HUES64 (cell line): Measurements from ENCODE around the gene RSPH6A.
"Not testable (repeated sequence)": the region's sequence is repeated elsewhere in the genome, so short reads cannot be mapped to it uniquely, and the experiment has no call there.

Source experiments
- H3K27ac ChIP-seq: 2 replicates; pipeline ENCODE4 v1.7.0; 2013; ENCODE audit warnings: low read depth, low read length, inconsistent platforms
- H3K27me3 ChIP-seq: 2 replicates; pipeline ENCODE4 v1.6.1; 2013; ENCODE audit warnings: mild to moderate bottlenecking, low read length; ENCODE audit not compliant: insufficient read depth
- H3K36me3 ChIP-seq: 2 replicates; pipeline ENCODE4 v1.6.1; 2013; ENCODE audit warnings: mild to moderate bottlenecking, low read length; ENCODE audit not compliant: insufficient read depth
- H3K4me1 ChIP-seq: 2 replicates; pipeline ENCODE4 v1.6.1; 2013; ENCODE audit warnings: mild to moderate bottlenecking, low read length, moderate library complexity; ENCODE audit not compliant: insufficient read depth
- H3K4me3 ChIP-seq: 2 replicates; pipeline ENCODE4 v1.5.1; 2013; ENCODE audit warnings: mild to moderate bottlenecking, low read length, moderate library complexity
- H3K9ac ChIP-seq: 2 replicates; pipeline ENCODE4 v1.6.1; 2013; ENCODE audit warnings: mild to moderate bottlenecking, low read depth, low read length
- H3K9me3 ChIP-seq: 2 replicates; pipeline ENCODE4 v1.6.1; 2013; ENCODE audit warnings: low read depth, low read length; ENCODE audit not compliant: insufficient read depth
- WGBS: fragments of 150-250, 120-280 bp; methylation state at CpG from one replicate; pipeline ENCODE4 v1.1.7; 2013; ENCODE audit warnings: missing lambda C conversion rate; 5-methylcytosine and 5-hydroxymethylcytosine counted together

RSPH6A gene

GRCh38 chr19:45799541-45799940, 15.6 kb downstream of the RSPH6A start:
- H3K27me3 ChIP-seq, H3K9me3 ChIP-seq, H3K27ac ChIP-seq, H3K4me1 ChIP-seq, H3K36me3 ChIP-seq, H3K4me3 ChIP-seq, H3K9ac ChIP-seq: not testable (repeated sequence)
- WGBS = 91% methylated on average over 5 of the region's 5 CpGs

GRCh38 chr19:45798995-45799517, 16.1 kb downstream of the RSPH6A start:
- WGBS = 22% methylated on average over 9 of the region's 10 CpGs
- Histone ChIP-seq H3K9me3 (no peaks in the 10 kb centered on the region), H3K36me3 (no peaks in the 10 kb centered on the region), H3K27ac (no peak overlapping the region), H3K27me3 (no peaks in the 10 kb centered on the region), H3K4me1 (no peaks in the 10 kb centered on the region), H3K9ac (no peak overlapping the region), H3K4me3 (no peak overlapping the region)

- Histone ChIP-seq H3K9me3 (no peaks in the 10 kb centered on the region), H3K27me3 (no peaks in the 10 kb centered on the region), H3K27ac (no peak overlapping the region), H3K4me3 (no peak overlapping the region), H3K36me3 (peaks cover 6% of the 10 kb centered on the region), H3K9ac (no peak overlapping the region), H3K4me1 (no peaks in the 10 kb centered on the region; the same call in 1 of the 2 replicates)
- 89% methylated on average over 2 of the region's 2 CpGs for WGBS
These were observed 20.5 kb downstream of the RSPH6A start for GRCh38 chr19:45794627-45795026.

GRCh38 chr19:45793876-45794275, 21.2 kb downstream of the RSPH6A start:
- no peaks in the 10 kb centered on the region; the same call in 1 of the 2 replicates for H3K4me1 ChIP-seq
- H3K9me3 ChIP-seq = no peaks in the 10 kb centered on the region
- H3K27me3 ChIP-seq = no peaks in the 10 kb centered on the region
- H3K9ac ChIP-seq = no peak overlapping the region
- H3K27ac ChIP-seq = no peak overlapping the region
- H3K36me3 ChIP-seq = peaks cover 13% of the 10 kb centered on the region
- no peak overlapping the region for H3K4me3 ChIP-seq
- WGBS = 60% methylated on average over 6 of the region's 6 CpGs

DNA sequence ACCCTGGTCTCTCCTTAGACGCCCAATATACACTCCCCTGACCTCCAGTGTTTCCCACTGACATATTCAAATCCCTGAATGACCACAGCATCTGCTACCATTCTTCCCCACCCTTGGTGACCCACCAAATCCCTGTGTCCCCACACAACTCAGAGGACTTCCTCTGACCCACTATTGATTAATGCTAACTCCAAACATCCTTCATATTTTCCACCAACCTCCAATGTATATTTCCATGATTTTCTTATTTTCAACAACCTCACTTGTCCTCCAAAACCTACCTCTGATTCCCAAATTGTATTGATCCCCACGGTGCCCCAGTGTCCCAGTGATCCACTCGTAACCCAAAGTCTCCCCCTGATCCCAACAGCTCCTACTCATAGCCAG, 21.9 kb downstream of the RSPH6A start:
- H3K4me1 ChIP-seq = no peaks in the 10 kb centered on the region; the same call in 1 of the 2 replicates
- H3K4me3 ChIP-seq = peak overlapping the region; percentile 2; the same call in 1 of the 2 replicates
- WGBS = 53% methylated on average over 3 of the region's 3 CpGs
- no peak overlapping the region for H3K27ac ChIP-seq
- no peaks in the 10 kb centered on the region for H3K9me3 ChIP-seq
- no peaks in the 10 kb centered on the region for H3K27me3 ChIP-seq
- H3K36me3 ChIP-seq = peaks cover 20% of the 10 kb centered on the region
- no peak overlapping the region for H3K9ac ChIP-seq

GRCh38 chr19:45792470-45793177, 22.5 kb downstream of the RSPH6A start, which contains the start of gene DMWD:
DMWD (minus strand) TSS chr19:45792845; CDS start chr19:45792756, 89 bp downstream.
- H3K9me3 ChIP-seq = no peaks in the 10 kb centered on the region

DNA sequence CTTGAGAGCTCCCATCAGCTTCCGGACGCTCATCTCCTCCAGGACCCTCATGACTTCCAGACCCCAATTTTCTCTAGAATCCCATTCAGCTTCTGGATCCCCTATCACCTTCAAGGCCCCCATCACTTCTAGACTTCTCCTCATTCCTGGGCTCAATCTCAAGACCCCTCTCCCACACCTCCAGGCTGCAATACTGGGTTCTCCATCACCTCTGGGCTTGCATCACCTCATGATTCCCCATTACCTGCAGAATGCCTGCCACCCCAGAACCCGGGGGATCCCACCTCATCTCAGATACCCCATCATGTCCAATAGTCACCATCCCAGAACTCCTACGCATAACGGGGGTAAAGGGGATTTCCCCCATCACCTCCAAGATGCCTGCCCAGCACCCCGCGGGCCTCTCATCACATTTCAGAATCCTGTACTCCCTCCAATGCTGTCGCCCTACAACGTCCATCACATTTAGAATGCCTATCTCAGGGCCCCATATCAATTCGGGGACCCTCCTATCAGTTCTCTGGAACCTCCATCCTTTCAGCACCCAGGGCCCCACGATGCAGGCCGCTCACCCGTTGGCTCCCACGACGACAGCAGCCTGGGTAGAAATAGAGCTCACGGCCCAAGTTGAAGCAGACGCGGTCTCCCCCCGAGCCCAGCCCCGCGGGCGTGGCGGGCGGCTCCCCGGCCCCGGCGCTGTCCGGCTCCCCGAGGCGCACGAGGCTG, 23.2 kb downstream of the RSPH6A start:
- no peaks in the 10 kb centered on the region for H3K27me3 ChIP-seq
- H3K9me3 ChIP-seq = no peaks in the 10 kb centered on the region
- no peak overlapping the region for H3K27ac ChIP-seq
- H3K4me3 ChIP-seq = peak overlapping the region; percentile 89
- H3K9ac ChIP-seq = peak overlapping the region; percentile 92
- WGBS = 10% methylated on average over 31 of the region's 31 CpGs
- H3K4me1 ChIP-seq = no peaks in the 10 kb centered on the region; the same call in 1 of the 2 replicates
- H3K36me3 ChIP-seq = peaks cover 31% of the 10 kb centered on the region

More at GRCh38 chr19:45792470-45793177, 22.5 kb downstream of the RSPH6A start, which contains the start of gene DMWD:
- Histone ChIP-seq H3K27ac (peak within 1 kb of the TSS; percentile 68; the same call in 1 of the 2 replicates), H3K27me3 (no peaks in the 10 kb centered on the region), H3K4me1 (no peaks in the 10 kb centered on the region; the same call in 1 of the 2 replicates), H3K36me3 (peaks cover 24% of the 10 kb centered on the region), H3K4me3 (peak within 1 kb of the TSS; percentile 89), H3K9ac (peak within 1 kb of the TSS; percentile 92)
- under 1% methylated on average over 86 of the region's 86 CpGs for WGBS

DNA sequence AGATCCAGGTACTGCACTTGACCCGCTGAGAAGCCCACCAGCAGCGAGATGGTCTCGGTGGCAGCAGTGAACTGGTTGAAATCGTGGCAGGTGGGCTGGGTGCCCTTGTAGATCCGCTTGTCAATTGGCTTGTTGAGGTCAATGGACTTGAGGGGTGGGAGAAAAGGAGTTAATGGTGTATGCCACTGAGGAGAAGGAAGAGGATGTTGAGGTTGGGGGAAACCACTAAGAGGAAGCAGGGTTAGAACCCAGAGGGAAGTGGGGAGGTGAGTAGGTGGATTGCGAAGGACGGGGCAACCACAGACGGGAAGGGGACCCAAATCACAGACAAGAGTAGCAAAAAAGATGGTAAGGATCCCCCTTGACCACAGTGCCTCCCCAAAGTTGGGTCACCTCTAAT, 24.2 kb downstream of the RSPH6A start:
- Histone ChIP-seq H3K9me3 (no peaks in the 10 kb centered on the region), H3K4me3 (0 out of 2 replicates have a peak overlapping the region, but pooled peaks have one; percentile 89), H3K4me1 (no peaks in the 10 kb centered on the region; the same call in 1 of the 2 replicates), H3K36me3 (peaks cover 40% of the 10 kb centered on the region), H3K9ac (no peak overlapping the region), H3K27ac (no peak overlapping the region), H3K27me3 (no peaks in the 10 kb centered on the region)
- 95% methylated on average over 8 of the region's 8 CpGs for WGBS

- Histone ChIP-seq H3K27me3 (no peaks in the 10 kb centered on the region), H3K4me1 (no peaks in the 10 kb centered on the region; the same call in 1 of the 2 replicates), H3K9me3 (no peaks in the 10 kb centered on the region), H3K9ac (no peak overlapping the region), H3K27ac (no peak overlapping the region), H3K36me3 (peaks cover 53% of the 10 kb centered on the region), H3K4me3 (no peak overlapping the region)
- WGBS = 95% methylated on average over 15 of the region's 15 CpGs
These were observed 25.9 kb downstream of the RSPH6A start for GRCh38 chr19:45789035-45789786.

- Histone ChIP-seq H3K27ac (no peak overlapping the region), H3K36me3 (peaks cover 53% of the 10 kb centered on the region), H3K4me3 (no peak overlapping the region), H3K27me3 (no peaks in the 10 kb centered on the region), H3K9ac (no peak overlapping the region), H3K9me3 (no peaks in the 10 kb centered on the region), H3K4me1 (peaks cover 5% of the 10 kb centered on the region; the same call in 1 of the 2 replicates)
- 96% methylated on average over 21 of the region's 21 CpGs for WGBS
These were observed 28.6 kb downstream of the RSPH6A start for GRCh38 chr19:45786533-45786894.
